ENCODE measurements around the gene FBXO4.

FBXO4 gene

GRCh38 chr5:41924872-41925554 is at the start of gene FBXO4:
Gene FBXO4 (plus strand): TSS chr5:41925281. CDS start chr5:41925310, 29 bp downstream.
- peak; percentile 70 for DNase-seq (ENCODE audit: low spot score)

- no peak for DNase-seq (ENCODE audit: low spot score)
These were observed 48.4 kb upstream of the FBXO4 start for GRCh38 chr5:41876678-41877077.

GRCh38 chr5:41877408-41877807 is 47.7 kb upstream of the FBXO4 start:
- DNase-seq (ENCODE audit: low spot score) = no peak

GRCh38 chr5:41878173-41878572 is 46.9 kb upstream of the FBXO4 start:
- no peak for DNase-seq (ENCODE audit: low spot score)

GRCh38 chr5:41878643-41879478 is 46.2 kb upstream of the FBXO4 start:
- no peak for DNase-seq (ENCODE audit: low spot score)

GRCh38 chr5:41882765-41883164 is 42.3 kb upstream of the FBXO4 start:
- DNase-seq (ENCODE audit: low spot score) = no peak

- no peak for DNase-seq (ENCODE audit: low spot score)
These were observed 41.8 kb upstream of the FBXO4 start for GRCh38 chr5:41883243-41883642.

- no peak for DNase-seq (ENCODE audit: low spot score)
These were observed 41.1 kb upstream of the FBXO4 start for GRCh38 chr5:41883936-41884335.

- DNase-seq (ENCODE audit: low spot score) = no peak
These were observed 39.8 kb upstream of the FBXO4 start for GRCh38 chr5:41885286-41885685.

GRCh38 chr5:41891066-41891707 is 33.9 kb upstream of the FBXO4 start:
- no peak for DNase-seq (ENCODE audit: low spot score)

GRCh38 chr5:41892031-41892430 is 33.0 kb upstream of the FBXO4 start:
- no peak for DNase-seq (ENCODE audit: low spot score)

- no peak for DNase-seq (ENCODE audit: low spot score)
These were observed 31.8 kb upstream of the FBXO4 start for GRCh38 chr5:41893074-41893851.

- no peak for DNase-seq (ENCODE audit: low spot score)
These were observed 28.9 kb upstream of the FBXO4 start for GRCh38 chr5:41896230-41896629.

- DNase-seq (ENCODE audit: low spot score) = no peak
These were observed 21.6 kb upstream of the FBXO4 start for GRCh38 chr5:41903382-41903891.

- peak; percentile 92 for DNase-seq (ENCODE audit: low spot score)
These were observed 20.9 kb upstream of the FBXO4 start, which contains the start of gene RIMOC1 for GRCh38 chr5:41903892-41904799. Gene RIMOC1 (plus strand): TSS chr5:41904344. CDS start chr5:41904368, 24 bp downstream.

- no peak for DNase-seq (ENCODE audit: low spot score)
These were observed 18.9 kb upstream of the FBXO4 start for GRCh38 chr5:41906151-41906550.

- DNase-seq (ENCODE audit: low spot score) = peak; percentile 14
These were observed 16.6 kb upstream of the FBXO4 start for GRCh38 chr5:41908374-41909079.

GRCh38 chr5:41918105-41918504 is 7.0 kb upstream of the FBXO4 start:
- no peak for DNase-seq (ENCODE audit: low spot score)

- no peak for DNase-seq (ENCODE audit: low spot score)
These were observed 3.9 kb upstream of the FBXO4 start for GRCh38 chr5:41921166-41921565.

GRCh38 chr5:41921874-41922273 is 3.2 kb upstream of the FBXO4 start:
- no peak for DNase-seq (ENCODE audit: low spot score)
